Stimulated activated CD4-positive, alpha-beta T cell treated with anti-CD3 and anti-CD28 coated beads, Interleukin-1b, Interleukin-23, amount 100 ng/mL, for 48 hours (primary cell): ENCODE measurements around the gene LAMA4.
"Not testable (repeated sequence)": the region's sequence is repeated elsewhere in the genome, so short reads cannot be mapped to it uniquely, and the experiment has no call there.

ENCODE experiments used
- DNase-seq: peaks from one replicate; pipeline ENCODE4 v3.0.0-alpha.2; 2020

The LAMA4 gene

DNA sequence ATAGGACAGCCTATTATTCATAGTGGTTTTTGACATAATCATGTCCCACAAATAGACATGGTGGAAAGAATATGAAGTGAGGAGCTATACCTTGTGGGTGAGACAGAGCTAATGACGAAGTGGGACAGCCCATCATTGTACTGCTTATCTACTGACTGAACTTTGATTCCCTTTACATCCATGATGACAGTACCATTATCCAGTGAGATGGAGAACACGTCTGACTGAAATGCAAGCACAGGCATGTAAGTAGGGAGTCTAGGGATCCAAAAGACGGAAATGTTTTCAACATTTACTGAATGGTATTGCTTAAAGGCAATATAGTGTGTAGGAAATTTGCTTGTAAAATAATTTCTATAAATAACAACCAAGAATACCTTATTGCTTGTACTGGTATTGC, 123.5 kb downstream of the LAMA4 start:
- DNase-seq, result no peak

DNA sequence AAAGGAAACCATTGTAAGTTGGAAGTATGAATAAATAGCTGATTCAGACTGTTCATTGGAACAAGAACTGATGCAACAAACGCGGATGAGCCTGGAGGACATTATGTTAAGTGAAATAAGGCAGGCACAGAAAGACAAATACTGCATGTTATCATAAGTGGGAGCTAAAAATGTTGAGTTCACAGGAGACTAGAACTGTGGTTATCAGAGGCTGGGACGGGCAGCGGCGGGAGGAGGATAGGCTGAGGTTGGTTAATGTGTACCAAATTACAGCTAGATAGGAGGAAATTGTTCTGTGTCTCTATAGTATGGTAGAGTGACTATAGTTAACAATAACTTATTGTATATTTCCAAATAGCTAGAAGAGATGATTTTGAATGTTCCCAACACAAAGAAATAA, 126.2 kb downstream of the LAMA4 start:
- no peak for DNase-seq

DNA sequence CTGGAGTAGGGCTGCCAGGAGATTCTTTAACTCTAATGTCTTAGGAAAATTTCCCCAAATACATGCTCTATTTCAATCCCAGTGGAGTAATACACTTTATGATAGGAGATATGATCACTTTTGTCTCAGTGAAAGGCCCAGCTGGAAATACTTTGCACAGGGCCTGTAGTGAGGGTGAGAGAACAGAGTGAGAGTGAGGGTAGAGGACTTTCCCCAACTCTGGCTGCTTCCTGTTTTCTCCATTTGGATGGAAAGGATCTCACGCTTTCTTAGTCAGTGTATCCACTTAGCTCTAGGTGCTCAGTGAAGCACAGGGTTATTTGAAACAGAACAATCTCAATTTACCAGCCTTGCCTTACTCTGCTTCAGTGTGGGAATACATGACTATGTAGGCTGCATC, 130.4 kb downstream of the LAMA4 start:
- no peak for DNase-seq

DNA sequence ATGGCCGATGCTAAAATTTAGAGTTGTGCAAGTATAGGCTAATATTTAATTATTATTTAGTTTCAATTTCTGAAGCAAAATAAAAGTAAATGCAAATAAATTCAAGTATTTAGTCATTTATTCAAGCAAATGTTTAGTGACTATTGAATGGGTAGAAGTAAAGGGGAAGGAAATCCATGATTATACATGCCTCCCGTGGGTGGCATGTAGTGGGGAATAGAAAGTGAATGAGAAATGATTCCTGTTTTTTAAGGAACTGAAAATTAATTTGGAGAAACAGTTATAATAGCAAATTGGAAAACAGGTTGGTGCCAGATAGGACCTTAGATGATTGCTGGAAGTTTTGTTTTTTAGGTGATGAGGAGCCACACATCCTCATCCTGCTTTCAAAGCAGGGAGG, 131.6 kb downstream of the LAMA4 start:
- no peak for DNase-seq

DNA sequence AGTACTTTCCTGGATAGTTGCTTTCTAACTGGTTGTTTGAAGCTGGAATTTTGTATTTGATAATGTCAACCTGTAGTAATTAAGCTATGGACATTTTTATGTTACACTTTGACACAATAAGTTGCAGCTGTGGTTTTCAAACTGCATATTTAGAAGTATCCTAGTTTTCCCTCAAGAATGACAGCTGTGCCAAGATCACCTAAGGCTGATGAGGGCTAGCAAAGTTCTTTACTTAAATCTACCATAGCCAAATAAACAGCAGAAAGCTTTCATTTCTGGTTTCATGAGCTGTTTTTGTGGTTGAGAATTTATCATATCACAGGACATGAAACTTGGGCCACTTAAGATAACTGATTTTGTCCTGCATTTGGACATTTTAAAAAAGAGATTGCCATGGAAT, 136.3 kb downstream of the LAMA4 start:
- no peak for DNase-seq

DNA sequence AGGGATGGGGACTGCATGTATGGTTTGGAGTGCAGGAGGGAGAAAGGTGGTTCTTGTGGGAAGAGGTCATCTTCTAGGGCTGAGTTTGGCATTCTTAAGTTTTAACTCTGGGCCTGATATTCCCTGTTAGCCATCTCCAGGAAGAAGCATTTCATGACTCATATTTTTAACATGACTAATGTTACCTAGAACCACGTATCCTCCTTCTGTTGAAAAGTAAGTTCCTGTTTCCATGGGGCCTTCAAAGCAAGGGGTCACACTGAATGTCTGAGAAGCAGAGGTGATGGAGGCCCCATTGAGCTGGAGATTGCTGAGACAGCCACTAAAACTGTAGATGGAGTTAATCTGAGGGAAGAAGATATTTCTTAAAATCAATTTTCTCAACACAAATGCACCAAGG, 136.8 kb downstream of the LAMA4 start:
- no peak for DNase-seq

DNA sequence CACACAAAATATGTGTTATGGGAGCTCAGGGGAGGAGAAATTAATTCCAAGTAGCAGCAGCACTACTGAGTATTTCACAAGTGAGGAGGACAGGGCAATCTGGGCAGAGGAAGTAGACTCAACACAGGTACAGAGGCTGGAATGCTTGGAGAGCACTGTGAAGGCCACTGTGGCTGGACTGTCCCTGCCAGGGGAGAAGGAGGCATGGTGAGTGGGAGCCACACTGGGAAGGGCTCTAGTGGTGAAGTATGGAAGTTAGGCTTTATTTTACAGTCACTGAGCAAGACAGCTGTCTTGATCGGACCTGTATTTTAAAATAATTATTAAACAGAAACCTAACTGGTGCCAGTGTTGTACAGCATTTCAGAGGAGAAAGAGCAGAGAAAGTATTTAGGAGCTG, 138.1 kb downstream of the LAMA4 start:
- DNase-seq, result no peak

DNA sequence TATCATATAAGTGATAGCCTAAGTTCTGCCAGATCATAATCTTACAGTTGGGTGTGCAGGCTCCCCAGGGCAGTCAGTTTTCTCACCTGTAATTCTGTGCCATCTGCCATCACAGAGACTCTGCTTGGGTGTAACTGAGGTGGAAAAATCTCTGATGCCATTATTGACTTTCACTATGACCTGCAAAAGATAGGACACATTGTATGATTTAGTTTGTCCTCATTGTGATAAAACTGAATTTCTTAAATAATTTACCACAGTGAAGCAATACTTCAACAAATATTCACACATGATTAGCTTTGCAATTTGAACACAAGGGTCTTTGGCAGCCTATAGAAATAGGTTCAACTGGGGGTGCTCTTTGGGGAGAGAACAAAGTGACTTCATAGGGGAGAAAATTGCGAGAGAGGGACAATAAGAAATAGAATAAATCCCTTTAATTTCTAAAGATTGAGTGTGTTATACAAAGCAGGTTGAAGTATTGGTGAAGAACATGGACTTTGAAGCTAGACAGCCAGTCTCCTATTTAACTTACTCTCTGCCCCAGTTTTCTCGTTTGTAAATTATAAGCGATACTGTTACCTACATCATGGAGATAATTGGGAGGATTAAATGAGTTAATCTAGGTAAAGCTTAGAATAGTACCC, 139.7 kb downstream of the LAMA4 start:
- no peak for DNase-seq

DNA sequence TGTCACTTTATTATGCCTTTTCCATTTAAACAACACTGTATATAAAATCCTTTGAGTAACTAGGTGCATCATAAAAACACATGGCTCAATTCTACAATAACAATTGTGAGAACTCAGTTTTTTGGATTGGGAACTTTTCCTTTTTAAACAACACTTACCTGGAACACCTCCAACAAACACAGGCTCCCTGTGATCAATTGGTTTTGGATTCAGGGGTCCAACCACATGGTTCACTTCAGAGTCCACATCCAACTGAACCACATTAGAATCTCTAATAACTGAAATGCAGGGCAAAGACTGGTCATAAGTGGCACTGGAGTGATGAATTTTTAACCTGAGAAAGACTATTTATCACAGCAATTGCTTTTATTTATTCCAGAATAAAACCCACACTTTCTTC, 140.4 kb downstream of the LAMA4 start:
- no peak for DNase-seq

DNA sequence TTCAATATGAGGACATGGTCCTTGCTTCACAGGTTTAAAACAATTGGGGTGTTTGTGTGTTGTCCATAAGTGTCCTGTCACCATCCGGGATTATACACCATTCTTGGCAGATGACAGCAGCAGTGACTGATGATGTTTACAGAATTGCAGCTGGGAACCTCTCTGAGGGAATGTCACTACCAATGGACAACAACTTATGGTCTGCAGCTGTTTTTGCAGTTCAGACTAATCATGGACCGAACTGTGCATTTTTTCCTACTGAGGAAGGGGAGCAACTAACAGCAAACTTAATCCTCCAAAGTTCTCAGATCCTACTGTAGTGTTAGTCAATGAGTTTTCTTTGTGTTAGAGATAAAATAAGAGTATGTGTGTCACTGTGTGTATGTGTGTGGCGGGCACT, 140.9 kb downstream of the LAMA4 start:
- no peak for DNase-seq

DNA sequence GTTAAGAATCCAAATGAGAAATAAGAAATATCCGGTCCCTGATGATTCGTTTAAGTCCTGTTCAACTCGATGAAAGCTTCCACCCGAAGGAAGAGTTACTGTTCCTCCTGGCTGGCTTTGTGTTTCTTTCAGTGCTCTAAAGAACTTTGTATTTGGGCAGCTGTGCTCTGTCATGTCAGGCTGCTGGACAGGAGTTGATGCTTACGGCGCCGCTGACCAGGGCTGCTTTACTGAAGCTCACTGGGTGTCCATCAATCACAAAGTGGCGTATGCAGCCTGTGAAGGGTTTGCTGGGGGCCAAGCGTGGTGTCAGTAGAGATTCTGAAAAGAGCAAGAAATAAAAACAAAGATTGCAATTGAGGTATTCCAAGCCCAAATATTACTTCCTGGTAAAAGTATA, 145.1 kb downstream of the LAMA4 start:
- no peak for DNase-seq

DNA sequence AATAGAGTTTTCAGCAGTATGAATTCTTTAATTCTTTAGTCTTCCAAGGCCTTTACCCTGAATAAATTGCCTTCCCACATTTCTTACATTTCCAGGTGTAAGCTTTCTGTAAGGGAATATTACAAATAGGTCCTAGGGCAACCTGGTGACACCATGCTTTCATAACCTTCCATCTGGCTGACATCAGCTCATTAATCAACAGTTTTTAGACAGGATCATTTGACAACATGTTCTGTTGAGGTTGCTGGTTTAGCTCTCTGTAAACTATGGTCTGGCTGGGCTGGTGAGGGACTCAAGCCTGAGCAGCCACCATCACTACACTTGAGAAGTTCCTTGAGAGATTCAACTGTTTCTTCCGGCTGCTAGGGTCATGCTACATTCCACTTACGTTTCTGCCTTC, 147.8 kb downstream of the LAMA4 start:
- DNase-seq, result no peak

DNA sequence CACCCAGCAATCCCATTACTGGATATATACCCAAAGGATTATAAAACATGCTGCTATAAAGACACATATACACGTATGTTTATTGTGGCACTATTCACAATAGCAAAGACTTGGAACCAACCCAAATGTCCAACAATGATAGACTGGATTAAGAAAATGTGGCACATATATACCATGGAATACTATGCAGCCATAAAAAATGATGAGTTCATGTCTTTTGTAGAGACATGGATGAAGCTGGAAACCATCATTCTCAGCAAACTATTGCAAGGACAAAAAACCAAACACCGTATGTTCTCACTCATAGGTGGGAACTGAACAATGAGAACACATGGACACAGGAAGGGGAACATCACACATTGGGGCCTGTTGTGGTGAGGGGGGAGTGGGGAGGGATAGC, 148.3 kb downstream of the LAMA4 start:
- DNase-seq, result not testable (repeated sequence)

DNA sequence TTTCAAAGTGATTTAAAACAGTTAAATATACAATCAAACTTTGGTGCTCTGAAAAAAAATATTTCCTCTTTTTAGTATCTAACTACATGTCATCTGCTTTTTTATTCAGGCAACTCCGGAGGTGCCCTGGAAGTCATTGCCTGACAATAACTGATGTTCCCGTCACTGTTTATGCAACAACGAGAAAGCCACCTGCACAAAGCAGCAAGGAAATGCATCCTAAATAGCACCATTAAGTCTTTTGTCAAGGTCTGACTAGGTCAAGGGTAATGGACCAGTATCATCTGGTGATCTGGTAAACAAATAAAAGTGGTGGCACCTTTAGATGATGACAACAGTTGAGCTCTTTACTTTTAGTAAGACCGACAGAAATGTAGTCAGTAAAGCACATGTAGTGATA, 153.8 kb downstream of the LAMA4 start:
- no peak for DNase-seq

DNA sequence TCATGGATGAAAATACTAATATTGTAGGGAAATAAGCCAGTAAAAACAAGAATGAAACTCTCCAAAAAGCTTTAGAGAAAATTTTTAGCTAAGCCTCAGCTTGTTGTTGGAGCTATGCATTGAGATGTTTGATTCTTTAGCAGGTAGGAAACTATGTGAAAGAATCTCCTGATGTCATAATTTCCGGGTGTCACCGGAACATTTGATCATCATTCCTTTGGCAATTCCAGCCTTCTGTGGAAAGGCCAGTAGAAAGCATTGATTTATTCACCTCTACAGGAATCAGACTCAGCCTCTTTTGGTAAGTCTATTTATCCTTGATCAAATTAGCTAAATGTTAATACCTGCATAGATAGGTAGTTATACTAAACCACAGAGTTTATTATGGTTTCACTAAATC, 157.5 kb downstream of the LAMA4 start:
- DNase-seq, result no peak

DNA sequence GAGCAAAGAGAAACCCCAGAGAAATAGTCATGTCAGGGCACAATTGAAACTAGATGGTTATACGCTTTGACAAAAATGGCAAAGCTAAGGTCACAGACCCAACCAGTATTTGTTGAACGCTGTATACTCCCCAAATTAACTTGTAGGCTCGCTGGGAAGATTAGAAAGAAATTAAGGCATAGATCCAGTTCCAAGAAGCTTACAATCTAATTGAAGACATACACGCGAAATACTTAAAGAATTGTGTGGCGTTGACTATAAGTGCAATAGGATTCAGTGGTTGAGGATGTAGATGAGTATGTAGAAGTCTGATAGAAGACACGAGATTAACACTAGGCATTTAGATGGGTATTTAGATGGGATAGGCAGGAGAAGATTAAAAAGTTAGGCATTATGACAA, 166.5 kb downstream of the LAMA4 start:
- DNase-seq, result no peak

DNA sequence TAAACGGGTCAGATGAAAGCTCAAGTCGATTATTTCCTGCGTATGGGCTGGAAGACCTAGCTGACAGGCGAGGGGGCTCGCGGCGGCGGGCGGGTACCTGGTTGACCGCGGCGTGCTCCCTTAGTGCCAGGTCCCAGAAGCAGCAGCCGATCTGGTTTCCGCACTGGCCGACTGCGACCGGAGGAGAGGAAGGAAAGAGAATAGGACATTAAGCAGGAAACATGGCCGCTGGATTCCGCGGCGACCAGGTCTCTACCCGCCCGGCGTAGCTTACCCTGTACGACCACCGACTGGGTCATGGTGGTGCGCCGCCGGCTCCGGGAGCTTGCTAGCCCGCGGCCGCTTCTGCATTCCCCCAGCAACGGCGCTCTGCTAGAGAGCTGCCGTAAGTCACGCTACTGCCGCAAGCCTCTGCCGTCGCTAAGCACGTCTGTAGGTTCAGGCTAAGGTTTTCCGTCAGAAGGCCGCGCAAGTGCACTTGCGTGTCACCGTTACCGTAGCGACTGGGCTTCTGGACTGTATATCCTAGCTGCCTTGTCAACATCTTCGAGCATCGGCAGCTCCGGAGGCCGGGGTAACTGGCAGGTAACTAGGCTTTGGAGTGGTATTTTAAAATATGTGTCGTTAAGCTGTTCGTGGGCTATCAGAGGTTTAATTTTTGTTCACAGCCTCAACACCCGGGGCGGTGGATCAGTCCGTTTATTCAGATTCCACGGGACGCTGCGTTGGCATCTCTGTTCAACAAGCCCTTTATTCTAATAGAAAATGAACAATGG, 167.0 kb downstream of the LAMA4 start, which contains the start of the genes FAM229B and TUBE1:
Gene FAM229B, plus strand, starts transcription at position 456 of the 776 bp plus-strand sequence. CDS start 11,693 bp downstream, outside the sequence.
Gene TUBE1, minus strand, starts transcription at position 347 of the 776 bp plus-strand sequence. Its CDS starts 48 bp downstream, at position 299.
- DNase-seq, result peak; percentile 92

DNA sequence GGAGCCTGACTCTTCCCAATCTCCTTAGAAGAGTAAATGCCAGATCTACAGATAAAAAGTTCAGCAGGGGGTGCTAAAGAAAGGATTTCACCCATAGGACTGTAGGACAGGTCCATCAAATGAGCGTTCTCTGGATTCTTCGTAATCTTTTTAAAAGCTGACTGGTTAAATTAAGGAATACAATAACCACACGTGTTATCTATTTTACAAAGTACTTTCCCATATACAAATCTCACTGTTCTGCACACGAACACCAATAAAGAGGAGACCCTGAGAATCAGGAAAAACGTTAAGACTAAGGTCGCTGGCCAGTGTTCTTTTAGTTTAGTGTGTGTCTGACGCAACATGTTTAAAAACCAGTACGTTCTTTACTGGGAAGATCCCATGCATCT, 167.6 kb downstream of the LAMA4 start:
- no peak for DNase-seq

DNA sequence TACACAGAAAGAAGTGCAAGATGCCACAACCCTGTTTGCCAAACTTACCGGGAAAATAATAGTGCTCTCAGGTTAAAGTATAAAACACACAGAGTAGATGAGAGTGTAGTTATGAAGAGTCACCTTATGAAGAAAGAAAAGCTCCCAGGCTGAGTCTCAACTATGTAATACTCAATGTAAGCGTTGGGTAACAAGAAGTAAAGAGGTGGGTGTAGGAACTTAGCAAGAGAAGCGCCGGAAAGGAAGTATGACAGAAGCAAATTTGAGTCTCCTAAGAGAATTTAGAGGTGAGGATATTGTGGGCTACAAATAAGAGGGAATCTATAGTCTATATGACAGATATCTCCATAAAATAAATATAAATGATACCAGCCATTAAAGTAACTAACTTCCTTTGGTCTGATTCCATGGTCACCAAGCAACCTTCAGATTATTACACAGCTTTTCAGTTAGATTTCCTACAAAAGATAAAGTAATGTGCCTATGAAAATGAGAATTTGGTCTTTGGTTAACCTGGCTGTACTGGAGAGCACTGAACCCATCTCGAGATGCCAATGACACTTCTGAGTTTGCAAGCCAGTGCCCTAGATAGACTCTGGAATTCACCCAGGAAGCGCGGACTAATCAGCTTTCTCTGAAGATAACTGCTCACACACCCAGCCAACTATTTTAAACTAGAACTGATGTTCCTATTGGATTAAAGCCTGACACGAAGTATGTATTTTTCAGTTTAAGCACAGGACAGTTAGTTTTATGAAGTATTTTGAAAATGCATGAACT, 168.9 kb downstream of the LAMA4 start:
- no peak for DNase-seq

DNA sequence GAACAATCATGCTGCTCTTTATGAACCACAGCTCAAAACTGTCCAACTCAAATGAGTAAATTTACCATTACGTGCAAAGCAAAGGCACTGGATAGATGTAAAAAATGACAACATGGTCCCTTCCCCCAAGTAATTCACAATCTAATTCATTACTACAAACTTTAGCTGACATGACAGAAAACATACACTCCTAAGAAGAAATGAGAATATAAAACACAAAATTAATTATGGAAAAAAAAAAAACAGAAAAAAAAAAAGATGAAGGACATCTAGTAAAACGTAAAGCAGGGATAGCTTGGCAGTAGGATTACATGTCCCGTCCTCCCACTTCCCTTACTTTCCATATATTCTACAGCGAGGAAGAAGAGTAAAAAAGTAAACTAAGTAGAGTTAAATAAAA, 172.8 kb downstream of the LAMA4 start:
- DNase-seq, result no peak

DNA sequence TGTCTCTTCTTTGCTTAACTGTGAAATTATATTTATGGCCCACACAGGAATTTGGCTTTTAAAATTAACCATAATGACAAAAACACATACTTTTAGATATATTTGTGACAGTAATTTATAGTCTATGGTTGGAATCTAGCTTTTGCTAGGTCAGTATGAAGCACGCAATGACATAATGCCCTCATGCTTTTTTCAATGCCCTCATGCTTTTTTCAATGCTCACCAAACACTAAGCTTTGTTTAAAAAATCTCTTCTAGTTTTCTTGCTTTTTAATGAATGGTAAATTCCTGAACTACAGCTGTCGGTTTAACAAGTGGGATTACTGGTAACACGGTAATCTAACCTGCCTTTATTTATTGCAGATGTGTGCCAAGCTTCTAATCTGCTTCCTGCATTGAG, 187.8 kb downstream of the LAMA4 start:
- no peak for DNase-seq

DNA sequence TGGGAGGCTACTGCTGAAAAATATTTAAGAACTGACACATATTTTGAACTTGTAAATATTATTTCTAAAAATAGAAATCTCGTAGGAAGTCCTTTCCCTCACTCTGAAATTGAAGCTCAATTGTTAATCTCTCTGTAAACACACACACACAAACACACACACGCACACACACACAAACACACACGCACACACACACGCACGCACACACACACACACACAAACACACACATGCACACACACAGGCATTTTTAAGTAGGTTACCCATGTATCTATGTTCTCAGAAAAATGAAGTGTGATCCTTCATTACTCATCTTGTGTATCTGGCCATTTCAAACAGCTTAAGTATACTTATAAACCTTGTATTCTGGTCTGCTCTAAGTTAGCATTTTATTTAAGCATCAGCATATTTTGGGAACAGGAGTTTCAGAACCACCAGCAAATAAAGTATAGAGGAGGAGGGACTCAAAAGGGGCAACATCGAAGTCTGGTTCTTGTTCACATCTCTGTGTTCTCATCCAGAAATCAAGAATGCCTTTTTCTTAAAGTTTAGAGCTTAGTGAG, 188.9 kb downstream of the LAMA4 start:
- DNase-seq, result no peak

DNA sequence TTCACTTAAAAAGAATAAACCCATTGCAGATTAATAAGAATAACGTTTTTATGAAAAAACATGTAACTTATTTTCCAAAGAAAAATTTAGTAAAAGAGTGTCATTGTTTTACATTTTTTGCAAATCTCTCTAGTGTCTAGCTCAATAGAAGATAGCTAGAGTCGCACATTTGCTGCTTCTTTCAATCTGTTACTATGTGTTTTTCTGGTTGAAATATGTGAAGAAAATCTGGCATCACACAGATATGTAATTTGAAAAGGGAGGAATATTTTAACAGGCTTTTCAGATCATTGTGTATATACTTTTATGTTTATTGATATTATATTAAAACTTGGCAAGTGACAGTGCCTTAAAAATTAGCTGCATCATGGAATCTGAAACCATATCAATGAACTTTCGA, 191.4 kb downstream of the LAMA4 start:
- no peak for DNase-seq

DNA sequence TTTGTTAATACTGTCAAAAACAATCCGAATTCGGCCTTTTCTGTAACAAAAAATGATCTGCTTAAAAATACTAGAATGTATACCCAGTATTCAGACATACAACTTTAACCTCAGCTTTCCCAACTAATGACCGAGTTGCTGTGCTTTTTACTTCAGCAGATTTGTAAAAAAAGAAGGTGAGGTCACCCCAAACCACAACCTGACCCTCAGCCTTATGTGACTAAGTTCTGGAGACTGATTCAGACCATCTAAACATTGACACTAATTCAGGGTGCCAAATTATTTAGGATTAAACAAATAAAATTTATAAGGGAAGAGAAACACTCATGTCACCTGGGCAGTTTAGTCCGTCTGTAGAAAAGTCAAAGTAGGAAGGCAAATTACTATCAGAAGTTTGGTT, 192.8 kb downstream of the LAMA4 start:
- DNase-seq, result no peak
